Stomach (tissue), 4 donors: ENCODE data around the gene GABRB3.

Source experiments
- CTCF ChIP-seq, 7 experiments: fragments of 450-650 bp in 4 of 7; fragments of 200-600 bp in 3 of 7; sonication (generic) in 3 of 7; IDR thresholded peaks; one replicate each; pipeline ENCODE4 v1.5.1; 2016 to 2019; ENCODE audit warnings: antibody characterized with exemption in 7 of 7, control low read depth in 2 of 7, mild to moderate bottlenecking in 1 of 7
- EP300 ChIP-seq: sonication (generic); formaldehyde crosslinking; IDR thresholded peaks from one replicate; pipeline ENCODE4 v1.6.1; 2017; ENCODE audit warnings: antibody characterized with exemption
- POLR2A ChIP-seq, 4 donors: fragments of 450-650 bp; IDR thresholded peaks; one replicate each; pipeline ENCODE4 v1.6.1; 2016; ENCODE audit warnings: antibody characterized with exemption in 4 of 4, control low read depth in 2 of 4, mild to moderate bottlenecking in 1 of 4, moderate library complexity in 1 of 4

GRCh38 chr15:26615927-26616302 lies 157.0 kb downstream of the GABRB3 start:
- no peak for TF ChIP-seq CTCF (IDR thresholded peaks at IDR 0.05)
- TF ChIP-seq POLR2A (IDR thresholded peaks at IDR 0.05): no peak
- TF ChIP-seq EP300: no peak
